LHCN-M2 (cell line): ENCODE measurements around the gene STK24. TPM values are rescaled to one million over a fixed set of nuclear protein-coding genes. Genes with fewer than 3 reads are reported as not detected.

Experiments used
- DNase-seq: peaks from one replicate; pipeline ENCODE4 v3.0.0-alpha.2; 2012; ENCODE audit warnings: low read depth
- total RNA-seq: library from RNA; depleted of rRNA; stranded (reverse); fragments of >200 nt; gene quantifications from 2 replicates; pipeline ENCODE4 v1.2.3, GENCODE V29; 2014

Gene STK24
- total RNA-seq, 1 experiment from 2014 or later = 48.6 TPM

DNA sequence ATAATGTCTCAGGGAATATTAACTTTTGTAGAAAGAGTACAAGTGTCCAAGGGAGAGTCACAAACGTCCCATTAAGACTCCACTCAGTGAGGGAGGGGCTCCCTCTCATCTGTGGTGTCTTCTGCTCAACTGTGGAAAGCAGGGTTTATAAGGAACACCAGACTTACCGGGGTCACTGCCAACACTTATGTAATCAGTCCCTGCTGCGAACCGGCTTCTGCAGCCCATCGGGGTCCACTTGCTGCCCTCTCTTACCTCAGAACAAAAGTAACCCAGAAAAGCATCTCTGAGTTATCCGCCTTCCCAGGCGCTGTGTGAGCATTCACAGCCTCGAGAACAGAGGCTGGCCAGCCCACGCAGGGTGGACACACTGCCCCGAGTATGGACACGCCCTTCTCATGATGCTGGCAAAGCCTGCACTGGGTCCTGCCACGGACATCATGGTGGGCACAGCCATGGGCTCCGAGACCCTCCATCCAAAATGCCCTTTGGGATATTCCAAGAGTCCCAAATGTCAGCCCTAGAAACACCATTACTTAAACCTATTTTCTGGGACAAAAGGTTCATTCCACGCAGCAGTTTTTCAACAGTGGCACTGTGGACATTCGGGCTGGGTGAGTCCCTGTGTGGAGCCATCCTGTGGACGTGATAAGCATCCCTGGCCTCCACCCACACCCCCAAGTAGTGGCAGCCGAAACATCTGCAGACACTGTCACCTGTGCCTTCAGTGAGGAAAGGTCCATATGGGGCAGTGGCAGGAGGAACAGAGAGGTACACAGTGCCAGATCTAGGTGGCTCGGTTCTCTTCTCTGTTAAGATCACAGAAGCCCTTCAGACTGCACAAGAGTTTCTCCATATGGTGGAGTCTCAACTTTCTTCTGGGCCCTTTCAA lies 63.9 kb downstream of the STK24 start:
- no peak for DNase-seq

DNA sequence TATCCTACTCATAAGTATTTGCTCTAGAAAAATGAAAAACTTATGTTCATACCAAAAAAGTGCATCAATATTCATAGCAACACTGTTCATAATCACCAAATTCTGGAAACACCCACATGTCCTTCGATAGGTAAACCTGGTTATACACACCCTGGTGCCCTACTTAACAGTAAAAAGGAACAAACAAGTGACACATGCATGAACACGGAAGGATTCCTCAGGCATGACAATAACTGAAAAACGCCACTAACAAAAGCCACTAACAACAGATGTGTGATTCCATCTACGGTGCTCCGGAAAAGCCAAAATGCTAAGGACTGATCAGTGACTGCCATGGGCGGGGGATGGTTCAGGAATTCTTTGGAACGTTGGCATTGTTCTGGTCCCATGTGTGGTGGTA lies 65.5 kb downstream of the STK24 start:
- no peak for DNase-seq

- DNase-seq = no peak
Observed at GRCh38 chr13:98510156-98510509, 66.8 kb downstream of the STK24 start.

- DNase-seq = peak; percentile 86
Observed at GRCh38 chr13:98509271-98510155, 67.4 kb downstream of the STK24 start.

GRCh38 chr13:98508685-98509084 lies 68.2 kb downstream of the STK24 start:
- DNase-seq = peak; percentile 57

GRCh38 chr13:98508280-98508679 lies 68.6 kb downstream of the STK24 start:
- DNase-seq = peak; percentile 53

- DNase-seq = no peak
Observed at GRCh38 chr13:98507282-98507797, 69.6 kb downstream of the STK24 start.

GRCh38 chr13:98506728-98507230 lies 70.1 kb downstream of the STK24 start:
- DNase-seq = no peak

DNA sequence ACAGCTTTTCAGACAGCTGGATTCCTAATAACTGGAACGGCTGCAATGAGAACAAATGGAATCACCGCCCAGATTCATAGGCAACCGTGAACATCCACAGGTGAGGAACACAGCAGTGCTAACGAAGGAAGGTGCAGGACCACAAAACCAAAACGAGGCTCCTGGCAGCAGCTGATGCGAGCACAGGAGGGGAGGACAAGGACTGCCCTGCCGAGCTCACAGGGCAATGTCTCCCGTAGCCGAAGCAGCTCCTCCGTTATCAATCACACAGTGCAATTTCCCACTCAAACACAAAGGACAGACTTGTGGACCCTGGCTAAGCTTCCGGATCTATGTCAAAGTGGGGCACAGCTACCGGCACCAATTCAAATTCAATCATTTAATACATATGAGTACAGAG lies 70.6 kb downstream of the STK24 start:
- no peak for DNase-seq

DNA sequence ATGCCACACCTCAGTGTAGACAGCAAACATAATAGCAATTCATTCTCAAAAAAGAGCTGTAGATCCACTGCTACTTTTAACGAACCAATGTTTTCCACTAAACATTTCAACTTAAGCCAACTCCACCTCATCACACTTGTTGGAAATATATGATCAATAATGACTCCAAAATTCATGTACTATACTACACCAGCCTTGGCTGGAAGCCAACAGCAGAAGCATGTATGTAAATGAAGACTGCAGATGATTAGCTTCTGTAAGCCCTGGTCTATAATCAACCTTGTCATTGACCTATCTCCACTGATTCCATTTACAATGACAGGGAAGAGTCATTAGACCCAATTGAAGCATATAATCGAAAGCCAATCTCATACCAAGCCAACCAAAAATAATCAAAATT lies 71.7 kb downstream of the STK24 start:
- no peak for DNase-seq

DNA sequence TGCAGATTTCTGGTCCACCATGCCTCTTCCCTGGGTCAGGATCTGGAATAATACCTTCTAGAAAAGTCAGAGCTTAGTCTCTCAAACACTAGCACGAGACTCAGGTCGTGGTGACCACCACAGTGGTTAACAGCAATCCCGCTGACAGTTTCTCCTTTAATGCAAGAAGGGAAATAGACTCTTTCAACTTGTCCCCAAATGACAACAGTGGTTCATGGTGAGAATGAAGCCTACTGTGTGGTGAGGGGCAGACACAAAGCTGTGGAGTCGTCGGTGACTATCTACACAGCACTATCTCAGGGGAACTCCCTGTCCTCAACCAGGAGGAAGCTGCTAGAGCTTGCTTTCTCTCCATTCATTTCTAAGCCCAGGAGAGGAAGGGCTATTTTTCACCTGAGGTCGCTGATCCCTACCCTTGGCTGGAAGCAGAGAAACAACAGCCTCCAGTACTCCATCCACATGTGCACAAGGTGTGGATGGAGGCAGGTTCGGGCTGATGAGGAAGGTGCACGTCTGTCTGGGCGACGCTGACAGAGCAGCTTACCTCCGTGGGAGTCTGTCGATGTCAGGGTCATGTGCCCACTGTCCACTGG lies 72.4 kb downstream of the STK24 start:
- no peak for DNase-seq

- no peak for DNase-seq
Observed at GRCh38 chr13:98504029-98504351, 72.9 kb downstream of the STK24 start.

- peak; percentile 59 for DNase-seq
Observed at GRCh38 chr13:98503175-98504028, 73.5 kb downstream of the STK24 start.

GRCh38 chr13:98500963-98501421 lies 75.9 kb downstream of the STK24 start:
- no peak for DNase-seq

GRCh38 chr13:98496966-98497365 lies 79.9 kb downstream of the STK24 start:
- DNase-seq = no peak

GRCh38 chr13:98496479-98496791 lies 80.5 kb downstream of the STK24 start:
- no peak for DNase-seq

- DNase-seq = no peak
Observed at GRCh38 chr13:98495627-98496478, 81.1 kb downstream of the STK24 start.

GRCh38 chr13:98494769-98495168 lies 82.1 kb downstream of the STK24 start:
- no peak for DNase-seq

DNA sequence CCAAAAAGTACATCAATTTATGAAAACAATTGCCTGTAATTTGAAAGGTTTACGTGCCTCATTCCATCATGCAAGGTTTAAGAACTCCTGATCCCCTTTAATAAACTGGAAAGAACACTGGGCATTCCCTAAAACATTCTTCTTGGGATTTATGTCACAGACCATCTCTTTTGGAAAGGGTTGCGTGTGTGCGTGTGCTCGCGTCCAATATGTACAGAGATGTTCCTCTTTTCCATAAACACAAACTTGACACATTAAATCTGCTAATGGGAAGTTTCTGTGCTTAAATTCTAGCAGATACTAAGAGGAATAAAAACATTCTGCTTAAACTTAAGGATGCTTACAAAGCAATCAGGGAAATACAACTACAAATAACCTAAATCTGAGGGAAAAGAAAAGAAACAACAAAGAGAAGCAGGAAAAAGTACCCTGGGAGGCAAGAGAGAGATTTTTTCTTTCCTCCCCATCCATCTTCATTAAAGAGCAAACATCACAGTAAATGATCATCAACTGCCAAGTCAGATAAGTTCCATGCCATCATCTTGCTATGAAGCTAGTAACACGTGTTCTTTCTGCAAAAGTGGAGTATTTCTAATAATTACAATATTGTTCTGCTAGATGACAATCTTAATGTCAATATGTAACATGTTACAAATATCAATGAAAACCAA lies 83.7 kb downstream of the STK24 start:
- DNase-seq = no peak
